Activated T-helper 1 cell treated with Interleukin-2 at 50 U/mL for 16 hours (primary cell): ENCODE data around the gene BMP2K.

Experiments used
- DNase-seq: peaks from one replicate; pipeline ENCODE4 v3.0.0-alpha.2; 2020; ENCODE audit warnings: low read depth

Gene BMP2K

GRCh38 chr4:78776079-78776728 lies at the start of gene BMP2K:
TSS of gene BMP2K (plus strand) at chr4:78776350. CDS start at chr4:78776544, 194 bp downstream.
- peak; percentile 68 for DNase-seq

- no peak for DNase-seq
Measured at GRCh38 chr4:78726546-78726945, 49.6 kb upstream of the BMP2K start.

- no peak for DNase-seq
Measured at GRCh38 chr4:78732332-78733104, 43.6 kb upstream of the BMP2K start.

GRCh38 chr4:78734441-78735162 lies 41.5 kb upstream of the BMP2K start:
- DNase-seq: no peak

GRCh38 chr4:78735697-78736096 lies 40.5 kb upstream of the BMP2K start:
- no peak for DNase-seq

GRCh38 chr4:78737035-78737434 lies 39.1 kb upstream of the BMP2K start:
- no peak for DNase-seq

GRCh38 chr4:78737973-78738372 lies 38.2 kb upstream of the BMP2K start:
- no peak for DNase-seq

- no peak for DNase-seq
Measured at GRCh38 chr4:78742300-78742699, 33.9 kb upstream of the BMP2K start.

- DNase-seq: no peak
Measured at GRCh38 chr4:78747475-78747922, 28.7 kb upstream of the BMP2K start.

- DNase-seq: no peak
Measured at GRCh38 chr4:78748381-78748780, 27.8 kb upstream of the BMP2K start.

- DNase-seq: no peak
Measured at GRCh38 chr4:78749258-78749971, 26.7 kb upstream of the BMP2K start.

- no peak for DNase-seq
Measured at GRCh38 chr4:78749972-78750727, 26.0 kb upstream of the BMP2K start.

GRCh38 chr4:78753091-78753490 lies 23.1 kb upstream of the BMP2K start:
- DNase-seq: no peak

- no peak for DNase-seq
Measured at GRCh38 chr4:78754872-78755271, 21.3 kb upstream of the BMP2K start.

- DNase-seq: no peak
Measured at GRCh38 chr4:78756137-78756536, 20.0 kb upstream of the BMP2K start.

GRCh38 chr4:78756776-78757175 lies 19.4 kb upstream of the BMP2K start:
- no peak for DNase-seq

- no peak for DNase-seq
Measured at GRCh38 chr4:78757574-78757973, 18.6 kb upstream of the BMP2K start.

GRCh38 chr4:78758085-78758484 lies 18.1 kb upstream of the BMP2K start:
- no peak for DNase-seq

- no peak for DNase-seq
Measured at GRCh38 chr4:78762529-78762928, 13.6 kb upstream of the BMP2K start.

- DNase-seq: no peak
Measured at GRCh38 chr4:78763251-78763650, 12.9 kb upstream of the BMP2K start.

GRCh38 chr4:78763763-78764387 lies 12.3 kb upstream of the BMP2K start:
- DNase-seq: no peak
